K562 (cell line): ENCODE measurements around the gene CDK11A. TPM values are rescaled to one million over a fixed set of nuclear protein-coding genes. Genes with fewer than 3 reads are reported as not detected.

Experiments used
- ATAC-seq: fragments of 200-7000 bp; cut with Tn5 transposase; 3 replicates; pipeline ENCODE4 v1.9.1; 2020; ENCODE audit warnings: moderate library complexity
- BruUV-seq: library from RNA; stranded (reverse); fragments of 400-500 nt; replicated peaks from 2 replicates; lab custom pipeline; 2021; lab: Mats Ljungman, UMichigan
- CTCF ChIA-PET: fragments of 300-600 bp; formaldehyde crosslinking; extraction: SDS; loops from one replicate; lab custom pipeline; 2021; ENCODE audit warnings: low intra/inter-chr PET ratio; lab: Yijun Ruan, JAX
- POLR2A ChIA-PET: fragments of 300-600, 350-650 bp; sonication (Branson Sonifier 250); formaldehyde crosslinking; extraction: SDS; loops from one replicate; lab custom pipeline; 2021; ENCODE audit warnings: antibody characterized with exemption, inconsistent platforms; lab: Yijun Ruan, JAX
- DNase-seq, 4 experiments: peaks; one replicate each; pipeline versions ENCODE4 v3.0.0 to v3.0.0-alpha.2; 2011 to 2018; ENCODE audit warnings: low spot score in 3 of 4, mixed read lengths in 3 of 4; ENCODE audit errors: extremely low read depth in 1 of 4
- FAIRE-seq: peaks from 2 replicates; lab custom pipeline; 2011; peaks lifted over from hg19 to GRCh38; lab: Jason Lieb, UNC
- H2AFZ ChIP-seq: 2 replicates; pipeline ENCODE4 v1.6.0; 2011; ENCODE audit warnings: low read depth, low read length, control low read depth, inconsistent platforms
- H3K27ac ChIP-seq: fragments of 200-600 bp; 3 replicates; pipeline ENCODE4 v1.8.0; 2011; ENCODE audit warnings: low read depth, mild to moderate bottlenecking, control low read depth, inconsistent platforms, low read length, moderate library complexity, mixed read lengths; ENCODE audit errors: extremely low read depth
- H3K27me3 ChIP-seq, 2 experiments: fragments of 300-600 bp in 1 of 2; 2 replicates in 1 of 2; 3 replicates in 1 of 2; pipeline versions ENCODE4 v1.6.0 to v1.8.0; 2011; ENCODE audit warnings: inconsistent platforms in 2 of 2, low read length in 2 of 2, mild to moderate bottlenecking in 1 of 2, mixed read lengths in 1 of 2, moderate library complexity in 1 of 2; ENCODE audit not compliant: control insufficient read depth in 2 of 2, insufficient read depth in 2 of 2
- H3K36me3 ChIP-seq: fragments of 300-600 bp; 3 replicates; pipeline ENCODE4 v1.8.0; 2011; ENCODE audit warnings: mild to moderate bottlenecking, low read length, inconsistent platforms; ENCODE audit not compliant: control insufficient read depth, insufficient read depth
- H3K4me1 ChIP-seq, 2 experiments: fragments of 200-600 bp in 1 of 2; replicated peaks in 1 of 2; 2 replicates in 1 of 2; 3 replicates in 1 of 2; pipeline versions ENCODE4 v1.5.1 to v1.8.0; 2011; ENCODE audit warnings: inconsistent platforms in 2 of 2, low read length in 2 of 2, mild to moderate bottlenecking in 1 of 2, mixed read lengths in 1 of 2, moderate library complexity in 1 of 2; ENCODE audit not compliant: control insufficient read depth in 2 of 2, insufficient read depth in 2 of 2
- H3K4me2 ChIP-seq: 2 replicates; pipeline ENCODE4 v1.6.1; 2011; ENCODE audit warnings: low read length, control low read depth, inconsistent platforms, mixed read lengths; ENCODE audit not compliant: insufficient read depth
- H3K4me3 ChIP-seq: fragments of 200-600 bp; sonication (generic), shearing (Covaris generic); 2 replicates; pipeline ENCODE4 v1.5.1; 2016; ENCODE audit warnings: control low read depth, inconsistent platforms
- H3K79me2 ChIP-seq: fragments of 200-600 bp; 3 replicates; pipeline ENCODE4 v1.8.0; 2011; ENCODE audit warnings: low read length, inconsistent platforms; ENCODE audit not compliant: control insufficient read depth, insufficient read depth
- H3K9ac ChIP-seq, 2 experiments: 2 replicates each; pipeline versions ENCODE4 v1.6.0 to v1.6.1; 2011; ENCODE audit warnings: low read depth in 2 of 2, low read length in 2 of 2, control low read depth in 1 of 2, inconsistent platforms in 1 of 2, mild to moderate bottlenecking in 1 of 2, mixed read lengths in 1 of 2; ENCODE audit not compliant: insufficient read depth in 1 of 2
- H3K9me1 ChIP-seq: one replicate; pipeline ENCODE4 v1.6.0; 2011; ENCODE audit warnings: inconsistent platforms, mild to moderate bottlenecking, low read length, moderate library complexity; ENCODE audit not compliant: control insufficient read depth, insufficient read depth
- H3K9me3 ChIP-seq: replicated peaks from 2 replicates; pipeline ENCODE4 v1.5.1; 2011; ENCODE audit warnings: low read depth, low read length, inconsistent platforms; ENCODE audit not compliant: control insufficient read depth, insufficient read depth
- H4K20me1 ChIP-seq: replicated peaks from 2 replicates; pipeline ENCODE4 v1.6.1; 2011; ENCODE audit warnings: low read length, inconsistent platforms, mixed read lengths; ENCODE audit not compliant: control insufficient read depth, insufficient read depth
- ATF3 ChIP-seq, 2 experiments: fragments of 450-650 bp in 1 of 2; sonication (generic) in 1 of 2; formaldehyde crosslinking in 1 of 2; IDR thresholded peaks in 1 of 2; conservative IDR thresholded peaks in 1 of 2; 2 replicates each; pipeline versions ENCODE4 v1.6.1 to v1.8.1; 2016 to 2023; ENCODE audit warnings: mild to moderate bottlenecking in 2 of 2, moderate library complexity in 2 of 2, inconsistent platforms in 1 of 2, missing genetic modification reagents in 1 of 2
- BRD4 ChIP-seq: fragments of 200-600 bp; sonication (generic); IDR thresholded peaks from 2 replicates; pipeline ENCODE4 v1.6.1; 2017; ENCODE audit warnings: inconsistent platforms
- CCNT2 ChIP-seq: IDR thresholded peaks from 2 replicates; pipeline ENCODE4 v1.6.1; 2011; ENCODE audit warnings: borderline replicate concordance, low read depth, mild to moderate bottlenecking, moderate library complexity, mixed read lengths, low read length; ENCODE audit not compliant: insufficient read length; ENCODE audit errors: extremely low read depth
- IRF1 ChIP-seq: sonication (generic); formaldehyde crosslinking; IDR thresholded peaks from 2 replicates; pipeline ENCODE4 v1.8.0; 2022; ENCODE audit warnings: missing genetic modification reagents, mild to moderate bottlenecking, borderline replicate concordance
- MEF2A ChIP-seq: IDR thresholded peaks from 2 replicates; pipeline ENCODE4 v1.6.1; 2011; ENCODE audit warnings: low read depth, mild to moderate bottlenecking, low read length, moderate library complexity; ENCODE audit not compliant: control insufficient read depth
- NKRF ChIP-seq: fragments of 450-650 bp; IDR thresholded peaks from 2 replicates; pipeline ENCODE4 v1.6.1; 2016; ENCODE audit warnings: borderline replicate concordance
- POLR2G ChIP-seq: fragments of 200-400 bp; formaldehyde crosslinking; IDR thresholded peaks from 2 replicates; pipeline ENCODE4 v1.6.1; 2017; ENCODE audit warnings: low read depth, mild to moderate bottlenecking, antibody characterized with exemption, low read length, moderate library complexity
- SRSF9 ChIP-seq: fragments of 200-400 bp; formaldehyde crosslinking; IDR thresholded peaks from 2 replicates; pipeline ENCODE4 v1.6.1; 2017; ENCODE audit warnings: low read depth, low read length, borderline replicate concordance
- THRB ChIP-seq: fragments of 450-650 bp; formaldehyde crosslinking; conservative IDR thresholded peaks from 2 replicates; pipeline ENCODE4 v1.4.0; 2022; ENCODE audit warnings: mild to moderate bottlenecking, missing genetic modification characterization
- TSHZ1 ChIP-seq: fragments of 250-450 bp; sonication (Bioruptor Pico); IDR thresholded peaks from 2 replicates; pipeline ENCODE4 v1.4.0; 2020; ENCODE audit warnings: mild to moderate bottlenecking, moderate library complexity
- WGBS: fragments of 100-300 bp; shearing (Covaris generic); methylation state at CpG from one replicate; pipeline ENCODE4 v1.1.6; 2016; ENCODE audit warnings: low coverage, mixed read lengths; ENCODE audit not compliant: insufficient coverage; ENCODE audit errors: missing lambda C conversion rate; 5-methylcytosine and 5-hydroxymethylcytosine counted together
- in situ Hi-C: fragments of 300-500 bp; cut with MboI; formaldehyde crosslinking; loops from 4 replicates; pipeline ENCODE4 v1.15.0; 2018; ENCODE audit warnings: inconsistent platforms, mixed read lengths
- intact Hi-C: fragments of 100-400 bp; cut with micrococcal nuclease; formaldehyde crosslinking; loops from 2 replicates; pipeline ENCODE4 v1.14.2; 2022
- polyA plus RNA-seq, 8 experiments: library from polyadenylated mRNA; depleted of rRNA in 4 of 8; stranded (reverse) in 5 of 8; unstranded in 3 of 8; fragments of >200 nt; fragmentation: Nextera tagmentation in 2 of 8; fragmentation: Illumina TruSeq in 1 of 8; extraction: Ambion mirVana in 2 of 8; extraction: Trizol in 1 of 8; gene quantifications; 2 replicates each; pipeline versions ENCODE4 v1.2.1 to v1.2.3, GENCODE V29; 2011 to 2014; ENCODE audit warnings: inconsistent platforms in 1 of 8, missing spikeins in 1 of 8
- total RNA-seq, 7 experiments: library from RNA; depleted of rRNA in 6 of 7; stranded (reverse); fragments of >200 nt in 6 of 7; fragmentation: Illumina TruSeq in 2 of 7; extraction: Trizol in 2 of 7; gene quantifications; 2 replicates each; pipeline versions ENCODE4 v1.2.1 to v1.2.3, GENCODE V29; 2011 to 2021; ENCODE audit warnings: low replicate concordance in 1 of 7

The CDK11A gene
- total and polyA plus RNA-seq, 9 of the 15 experiments (the other 6 are each of a cell fraction or from before 2014, with no cell fraction given), result 4.5 to 71.0 (median 43.9) TPM

GRCh38 chr1:1754051-1754815 lies 30.1 kb upstream of the CDK11A start:
- 0 out of 2 replicates have a peak, but pooled peaks cover 3% of the 10 kb centered on the region for H4K20me1 ChIP-seq
- FAIRE-seq, result no peak
- TF ChIP-seq THRB (no peak), ATF3 (IDR thresholded peaks at IDR 0.05) (no peak), ATF3 (CRISPR knock-in tag; conservative IDR thresholded peaks at IDR 0.05) (no peak), SRSF9 (no peak), TSHZ1 (CRISPR knock-in tag) (no peak), BRD4 (no peak), NKRF (no peak), CCNT2 (peak; percentile 12), IRF1 (CRISPR knock-in tag) (no peak), POLR2G (peak; percentile 43; the same call in 1 of the 2 replicates), MEF2A (no peak)

More at GRCh38 chr1:1754051-1754815, 30.1 kb upstream of the CDK11A start:
- ChIA-PET POLR2A (no interaction called here), CTCF (no interaction called here)
- Histone ChIP-seq H3K4me1 (peaks cover 13 to 48% of the 10 kb centered on the region in 2 experiments), H3K9me1 (peaks cover 4% of the 10 kb centered on the region), H3K27me3 (no peaks in the 10 kb centered on the region), H3K9ac (no peak overlapping the region; a peak in 1 of 4 replicates), H3K4me2 (no peak overlapping the region), H3K9me3 (no peaks in the 10 kb centered on the region), H3K36me3 (peaks cover 71% of the 10 kb centered on the region), H3K4me3 (no peak overlapping the region), H2AFZ (no peak overlapping the region), H3K79me2 (peaks cover 22% of the 10 kb centered on the region), H3K27ac (no peak overlapping the region)
- DNase-seq, result peak in 2 of 4 experiments; percentile 14 to 17
- in situ Hi-C loops, result no loop called here
- intact Hi-C loops, result no loop called here
- 97% methylated on average over 39 of the region's 49 CpGs for WGBS
- no TSS peak for BruUV-seq
- no peak for ATAC-seq
